ENCODE measurements around the gene PEX5L. TPM values are rescaled to one million over a fixed set of nuclear protein-coding genes. Genes with fewer than 3 reads are reported as not detected.

PEX5L gene
- total and polyA plus RNA-seq, 2 donors (not counting 1 experiment from before 2014, with no cell fraction given) = 0.52 to 5.9 TPM

GRCh38 chr3:179833294-179833693 is 203.4 kb downstream of the PEX5L start:
- DNase-seq (ENCODE audit: low read depth in 2 of 2) = no peak
- Histone ChIP-seq H3K27me3 (ENCODE audit: control insufficient read depth, insufficient read depth, low read length) (no peaks in the 10 kb centered on the region), H3K4me2 (ENCODE audit: extremely low read depth, insufficient read depth, low read length) (no peak overlapping the region)

GRCh38 chr3:179832333-179832854 is 204.3 kb downstream of the PEX5L start:
- no peaks in the 10 kb centered on the region for H3K79me2 ChIP-seq (ENCODE audit: control insufficient read depth, insufficient read depth, low read length)
- H3K9me3 ChIP-seq (ENCODE audit: control insufficient read depth, insufficient read depth, low read depth, low read length) = no peaks in the 10 kb centered on the region
- no peak overlapping the region for H3K9ac ChIP-seq (ENCODE audit: insufficient read depth, low read length)
- DNase-seq (ENCODE audit: low read depth in 2 of 2) = no peak
- no peaks in the 10 kb centered on the region for H3K36me3 ChIP-seq (ENCODE audit: control insufficient read depth, insufficient read depth, low read length)
- H3K27ac ChIP-seq (ENCODE audit: insufficient read depth, low read length) = no peak overlapping the region
- no peaks in the 10 kb centered on the region for H4K20me1 ChIP-seq (ENCODE audit: control insufficient read depth, extremely low read depth, insufficient read depth, low read length)
- no peaks in the 10 kb centered on the region for H3K27me3 ChIP-seq (ENCODE audit: control insufficient read depth, insufficient read depth, low read length)
- H3K4me1 ChIP-seq (ENCODE audit: control insufficient read depth, extremely low read depth, insufficient read depth, low read length) = no peaks in the 10 kb centered on the region
- no peak overlapping the region for H2AFZ ChIP-seq (ENCODE audit: low read length)
- TF ChIP-seq EZH2 (IDR thresholded peaks at IDR 0.05; ENCODE audit: low read length, missing control alignments) = no peak
- TF ChIP-seq CTCF (conservative IDR thresholded peaks at IDR 0.05 in 1 of 2, IDR thresholded peaks at IDR 0.05 in 1 of 2; ENCODE audit: low read depth in 1 of 2, low read length in 2 of 2) = no peak
- H3K4me3 ChIP-seq (replicated peaks in 1 of 4; ENCODE audit: control extremely low read depth in 1 of 4, insufficient read depth in 1 of 4, low read depth in 3 of 4, low read length in 4 of 4) = no peak overlapping the region
- H3K4me2 ChIP-seq (ENCODE audit: extremely low read depth, insufficient read depth, low read length) = no peak overlapping the region

More at GRCh38 chr3:179833294-179833693, 203.4 kb downstream of the PEX5L start:
- H3K4me1 ChIP-seq (ENCODE audit: control insufficient read depth, extremely low read depth, insufficient read depth, low read length) = no peaks in the 10 kb centered on the region
- no peaks in the 10 kb centered on the region for H3K36me3 ChIP-seq (ENCODE audit: control insufficient read depth, insufficient read depth, low read length)
- no peak overlapping the region for H3K27ac ChIP-seq (ENCODE audit: insufficient read depth, low read length)
- H3K9ac ChIP-seq (ENCODE audit: insufficient read depth, low read length) = no peak overlapping the region
- no peak overlapping the region for H2AFZ ChIP-seq (ENCODE audit: low read length)
- H3K4me3 ChIP-seq (replicated peaks in 1 of 4; ENCODE audit: control extremely low read depth in 1 of 4, insufficient read depth in 1 of 4, low read depth in 3 of 4, low read length in 4 of 4) = no peak overlapping the region
- H3K9me3 ChIP-seq (ENCODE audit: control insufficient read depth, insufficient read depth, low read depth, low read length) = no peaks in the 10 kb centered on the region
- TF ChIP-seq CTCF (conservative IDR thresholded peaks at IDR 0.05 in 1 of 2, IDR thresholded peaks at IDR 0.05 in 1 of 2; ENCODE audit: low read depth in 1 of 2, low read length in 2 of 2) (no peak), EZH2 (IDR thresholded peaks at IDR 0.05; ENCODE audit: low read length, missing control alignments) (no peak)
- no peaks in the 10 kb centered on the region for H4K20me1 ChIP-seq (ENCODE audit: control insufficient read depth, extremely low read depth, insufficient read depth, low read length)
- H3K79me2 ChIP-seq (ENCODE audit: control insufficient read depth, insufficient read depth, low read length) = no peaks in the 10 kb centered on the region

GRCh38 chr3:179829401-179829800 is 207.3 kb downstream of the PEX5L start:
- Histone ChIP-seq H2AFZ (ENCODE audit: low read length) (no peak overlapping the region), H3K4me2 (ENCODE audit: extremely low read depth, insufficient read depth, low read length) (no peak overlapping the region), H3K36me3 (ENCODE audit: control insufficient read depth, insufficient read depth, low read length) (no peaks in the 10 kb centered on the region), H4K20me1 (ENCODE audit: control insufficient read depth, extremely low read depth, insufficient read depth, low read length) (no peaks in the 10 kb centered on the region), H3K9ac (ENCODE audit: insufficient read depth, low read length) (no peak overlapping the region), H3K27ac (ENCODE audit: insufficient read depth, low read length) (no peak overlapping the region), H3K27me3 (ENCODE audit: control insufficient read depth, insufficient read depth, low read length) (peaks cover 3% of the 10 kb centered on the region), H3K4me1 (ENCODE audit: control insufficient read depth, extremely low read depth, insufficient read depth, low read length) (no peaks in the 10 kb centered on the region), H3K9me3 (ENCODE audit: control insufficient read depth, insufficient read depth, low read depth, low read length) (no peaks in the 10 kb centered on the region), H3K4me3 (replicated peaks in 1 of 4; ENCODE audit: control extremely low read depth in 1 of 4, insufficient read depth in 1 of 4, low read depth in 3 of 4, low read length in 4 of 4) (no peak overlapping the region), H3K79me2 (ENCODE audit: control insufficient read depth, insufficient read depth, low read length) (no peaks in the 10 kb centered on the region)
- TF ChIP-seq EZH2 (IDR thresholded peaks at IDR 0.05; ENCODE audit: low read length, missing control alignments) (no peak), CTCF (conservative IDR thresholded peaks at IDR 0.05 in 1 of 2, IDR thresholded peaks at IDR 0.05 in 1 of 2; ENCODE audit: low read depth in 1 of 2, low read length in 2 of 2) (no peak)
- no peak for DNase-seq (ENCODE audit: low read depth in 2 of 2)

Data from fibroblast of lung (primary cell).